Measurements from ENCODE around the gene LENEP.

LENEP gene

DNA sequence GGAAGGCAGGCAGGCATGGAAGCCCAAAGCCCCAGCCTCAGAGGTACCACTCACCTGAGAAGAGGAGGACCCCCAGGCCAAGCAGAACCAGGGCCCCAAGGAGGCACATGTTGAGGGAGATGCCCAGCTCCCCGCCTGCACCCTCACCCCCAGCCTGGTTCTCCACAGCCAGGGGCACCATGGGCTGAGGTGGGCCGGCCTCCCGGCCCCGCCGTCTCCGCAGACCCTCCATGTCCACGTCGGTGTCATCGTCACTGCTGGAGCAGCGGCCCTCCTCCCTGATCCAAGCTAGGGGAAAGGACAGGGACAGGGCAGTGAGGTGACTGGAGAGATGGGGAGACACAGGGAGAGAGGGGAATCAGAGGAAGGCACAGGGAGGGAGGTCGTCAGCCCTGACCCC lies 45.3 kb upstream of the LENEP start:
- no peak for DNase-seq (ENCODE audit: low read depth, low spot score)
- TF ChIP-seq, protein P1, sequence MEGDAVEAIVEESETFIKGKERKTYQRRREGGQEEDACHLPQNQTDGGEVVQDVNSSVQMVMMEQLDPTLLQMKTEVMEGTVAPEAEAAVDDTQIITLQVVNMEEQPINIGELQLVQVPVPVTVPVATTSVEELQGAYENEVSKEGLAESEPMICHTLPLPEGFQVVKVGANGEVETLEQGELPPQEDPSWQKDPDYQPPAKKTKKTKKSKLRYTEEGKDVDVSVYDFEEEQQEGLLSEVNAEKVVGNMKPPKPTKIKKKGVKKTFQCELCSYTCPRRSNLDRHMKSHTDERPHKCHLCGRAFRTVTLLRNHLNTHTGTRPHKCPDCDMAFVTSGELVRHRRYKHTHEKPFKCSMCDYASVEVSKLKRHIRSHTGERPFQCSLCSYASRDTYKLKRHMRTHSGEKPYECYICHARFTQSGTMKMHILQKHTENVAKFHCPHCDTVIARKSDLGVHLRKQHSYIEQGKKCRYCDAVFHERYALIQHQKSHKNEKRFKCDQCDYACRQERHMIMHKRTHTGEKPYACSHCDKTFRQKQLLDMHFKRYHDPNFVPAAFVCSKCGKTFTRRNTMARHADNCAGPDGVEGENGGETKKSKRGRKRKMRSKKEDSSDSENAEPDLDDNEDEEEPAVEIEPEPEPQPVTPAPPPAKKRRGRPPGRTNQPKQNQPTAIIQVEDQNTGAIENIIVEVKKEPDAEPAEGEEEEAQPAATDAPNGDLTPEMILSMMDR (IDR thresholded peaks at IDR 0.05; ENCODE audit: low read depth, low read length), result no peak
- no peak overlapping the region for H3K4me3 ChIP-seq (ENCODE audit: low read depth, low read length)
- in situ Hi-C loops (cut with HindIII; ENCODE audit: low sequenced_read_pairs), result no loop called here

DNA sequence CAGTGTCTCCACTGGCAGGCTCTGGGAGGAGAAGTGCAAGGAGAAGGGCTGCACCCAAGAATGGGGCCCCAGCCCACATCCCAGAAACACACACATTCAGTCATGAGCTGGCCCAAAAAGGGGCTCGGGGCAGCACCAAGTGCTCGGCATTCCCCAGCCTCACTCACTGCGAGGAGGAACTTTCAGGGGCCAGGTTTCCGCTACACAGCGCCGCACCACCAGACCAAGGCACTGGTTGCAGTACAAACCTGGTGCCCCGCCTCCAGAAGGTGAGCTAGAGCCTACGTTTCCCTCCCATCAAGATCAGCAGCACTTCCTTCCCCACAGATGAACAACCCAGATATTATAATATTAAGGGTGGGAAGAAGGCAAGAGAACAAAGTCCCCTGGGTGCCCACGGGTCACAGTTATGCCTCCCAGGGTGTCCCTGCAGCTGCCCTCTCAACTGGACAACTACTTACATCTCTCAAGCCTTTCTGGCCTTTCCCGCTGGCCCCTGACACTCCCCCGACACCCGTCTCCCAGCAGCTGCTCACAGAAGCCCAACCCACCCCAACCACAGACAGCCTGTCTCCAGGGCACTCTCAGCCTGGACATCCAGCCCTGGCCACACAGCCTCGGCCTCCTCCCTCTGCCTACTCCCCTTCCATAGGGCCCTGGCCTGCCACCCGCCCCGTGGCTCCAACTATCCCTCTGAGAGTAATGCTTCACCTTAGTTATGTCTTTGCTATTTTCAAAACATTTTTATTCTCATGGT lies 41.3 kb upstream of the LENEP start:
- no peak for DNase-seq (ENCODE audit: low read depth, low spot score)
- TF ChIP-seq, protein P1 (IDR thresholded peaks at IDR 0.05; ENCODE audit: low read depth, low read length), result no peak
- in situ Hi-C loops (cut with HindIII; ENCODE audit: low sequenced_read_pairs), result no loop called here
- no peak overlapping the region for H3K4me3 ChIP-seq (ENCODE audit: low read depth, low read length)

DNA sequence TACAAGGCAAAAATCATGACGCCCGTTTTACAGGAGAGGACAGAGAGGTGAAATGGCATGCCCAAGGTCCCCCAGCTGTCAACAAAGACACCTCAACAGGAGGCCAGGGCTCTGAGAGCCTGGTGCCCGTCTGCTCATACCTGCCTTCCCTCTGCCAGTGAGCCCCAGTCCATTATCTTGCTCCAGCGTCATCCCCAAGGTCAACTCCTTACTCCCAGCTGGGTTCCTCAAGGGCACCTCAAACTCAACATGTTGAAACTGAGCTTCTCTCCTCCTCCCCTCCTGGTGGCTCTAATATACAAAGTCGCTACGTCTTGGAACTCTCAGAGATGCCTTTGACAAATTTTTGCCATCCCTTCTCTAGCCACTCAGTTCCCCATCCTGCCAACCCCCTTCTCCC lies 40.7 kb upstream of the LENEP start:
- DNase-seq (ENCODE audit: low read depth, low spot score), result no peak
- in situ Hi-C loops (cut with HindIII; ENCODE audit: low sequenced_read_pairs), result no loop called here
- no peak overlapping the region for H3K4me3 ChIP-seq (ENCODE audit: low read depth, low read length)
- TF ChIP-seq, protein P1 (IDR thresholded peaks at IDR 0.05; ENCODE audit: low read depth, low read length), result no peak

DNA sequence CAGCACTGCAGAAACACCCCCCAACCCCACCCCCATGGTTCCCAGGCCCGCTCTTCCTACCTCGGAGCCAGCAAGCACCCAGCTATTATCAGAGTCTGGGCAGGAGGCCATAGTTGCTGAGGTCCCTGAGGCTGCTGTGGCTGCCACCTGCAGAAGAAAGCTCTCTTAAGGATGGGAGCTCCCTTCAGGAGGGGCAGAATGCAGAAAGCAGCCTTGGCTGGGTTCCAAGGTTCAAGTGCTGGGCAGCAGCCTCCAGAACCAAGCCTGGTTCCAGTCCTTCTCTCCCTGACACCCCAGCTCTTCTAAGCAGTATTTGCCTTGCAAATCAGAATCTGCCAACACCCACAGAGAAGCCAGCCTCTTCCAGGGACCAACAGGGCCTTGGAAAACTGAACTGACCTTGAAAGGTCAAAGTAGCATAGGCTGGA lies 39.8 kb upstream of the LENEP start:
- no peak overlapping the region for H3K4me3 ChIP-seq (ENCODE audit: low read depth, low read length)
- in situ Hi-C loops (cut with HindIII; ENCODE audit: low sequenced_read_pairs), result no loop called here
- no peak for DNase-seq (ENCODE audit: low read depth, low spot score)
- TF ChIP-seq, protein P1 (IDR thresholded peaks at IDR 0.05; ENCODE audit: low read depth, low read length), result no peak

DNA sequence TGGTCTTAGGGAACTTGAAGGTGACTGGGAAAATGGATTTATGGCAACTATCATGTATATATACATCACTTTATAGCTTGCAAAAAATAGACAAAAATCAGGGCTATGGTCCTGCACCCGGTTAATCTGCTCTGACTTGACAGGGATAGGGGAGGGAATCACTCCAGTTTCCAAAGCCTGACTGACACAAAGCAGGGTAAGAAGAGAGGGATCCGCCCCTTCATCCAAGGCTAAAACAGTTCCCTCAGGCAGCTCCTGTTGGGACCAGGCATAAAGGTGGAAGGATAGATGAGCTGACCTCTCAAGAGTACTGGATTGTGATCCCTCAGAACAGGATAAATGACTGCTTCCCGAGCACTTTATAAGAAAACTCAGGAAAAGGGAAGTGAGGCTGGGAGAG lies 38.8 kb upstream of the LENEP start:
- in situ Hi-C loops (cut with HindIII; ENCODE audit: low sequenced_read_pairs), result no loop called here
- no peak for DNase-seq (ENCODE audit: low read depth, low spot score)
- TF ChIP-seq, protein P1 (IDR thresholded peaks at IDR 0.05; ENCODE audit: low read depth, low read length), result no peak
- no peak overlapping the region for H3K4me3 ChIP-seq (ENCODE audit: low read depth, low read length)

DNA sequence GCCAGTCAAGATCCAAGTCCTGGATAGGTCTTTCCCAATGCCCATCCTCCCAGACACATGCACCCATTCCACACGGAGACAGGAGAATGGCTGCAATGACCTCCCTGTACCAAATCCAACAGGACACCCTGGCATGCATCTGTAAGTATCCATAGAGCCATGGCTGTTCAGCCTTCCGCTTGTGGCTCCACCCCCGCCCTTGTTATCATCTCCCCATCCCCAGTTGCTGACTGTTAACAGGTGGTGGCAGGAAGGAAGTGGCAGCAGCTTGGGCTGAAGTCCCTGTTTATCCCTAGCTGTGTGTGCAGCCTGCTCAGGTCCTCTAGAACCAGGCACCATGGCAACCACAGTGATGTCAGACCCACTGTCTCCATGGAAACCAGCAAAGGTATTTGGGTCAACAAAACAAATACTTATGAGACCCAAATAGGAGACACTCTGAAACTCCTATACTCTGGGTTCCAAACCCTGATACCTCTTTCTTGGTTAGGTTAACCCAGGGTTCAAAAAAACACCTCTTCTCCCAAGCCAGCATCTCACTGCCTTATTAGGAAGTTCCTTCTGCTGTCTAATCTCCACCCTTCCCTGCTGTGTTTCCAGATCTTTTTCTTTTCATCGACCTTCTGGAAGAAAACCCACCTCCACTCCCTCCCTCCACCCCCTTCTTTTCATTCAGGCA lies 38.2 kb upstream of the LENEP start:
- H3K4me3 ChIP-seq (ENCODE audit: low read depth, low read length), result peak overlapping the region; percentile 52
- TF ChIP-seq, protein P1 (IDR thresholded peaks at IDR 0.05; ENCODE audit: low read depth, low read length), result no peak
- peak; percentile 80 for DNase-seq (ENCODE audit: low read depth, low spot score)
- in situ Hi-C loops (cut with HindIII; ENCODE audit: low sequenced_read_pairs), result no loop called here

Measured in astrocyte of the spinal cord (primary cell).